Neural progenitor cell (in vitro differentiated cells): ENCODE measurements around the gene PILRA. TPM values are rescaled to one million over a fixed set of nuclear protein-coding genes. Genes with fewer than 3 reads are reported as not detected.
"Not testable (repeated sequence)": the region's sequence is repeated elsewhere in the genome, so short reads cannot be mapped to it uniquely, and the experiment has no call there.

Source experiments
- DNase-seq: peaks from one replicate; pipeline ENCODE4 v3.0.0-alpha.2; 2016; ENCODE audit warnings: low spot score
- H2AFZ ChIP-seq: fragments of 200-600 bp; sonication (generic); replicated peaks from 2 replicates; pipeline ENCODE4 v1.6.1; 2016; ENCODE audit warnings: antibody characterized with exemption
- H3F3A ChIP-seq: fragments of 200-600 bp; sonication (generic); 2 replicates; pipeline ENCODE4 v1.6.1; 2016; ENCODE audit warnings: antibody characterized with exemption, low read depth
- H3K27ac ChIP-seq: fragments of 200-600 bp; sonication (generic); 2 replicates; pipeline ENCODE4 v1.5.1; 2016; ENCODE audit warnings: mild to moderate bottlenecking
- H3K27me3 ChIP-seq: fragments of 200-600 bp; sonication (generic); 2 replicates; pipeline ENCODE4 v1.6.1; 2016; ENCODE audit warnings: mild to moderate bottlenecking, moderate library complexity
- H3K36me3 ChIP-seq: fragments of 200-600 bp; sonication (generic); 2 replicates; pipeline ENCODE4 v1.5.1; 2016
- H3K4me1 ChIP-seq: fragments of 200-600 bp; sonication (generic); 2 replicates; pipeline ENCODE4 v1.6.1; 2016; ENCODE audit warnings: mixed run types
- H3K4me2 ChIP-seq: fragments of 200-600 bp; sonication (generic); 2 replicates; pipeline ENCODE4 v1.6.1; 2016
- H3K4me3 ChIP-seq: fragments of 200-600 bp; sonication (generic); 2 replicates; pipeline ENCODE4 v1.5.1; 2016
- H3K79me2 ChIP-seq: fragments of 200-600 bp; sonication (generic); 2 replicates; pipeline ENCODE4 v1.6.1; 2016; ENCODE audit warnings: low read depth
- H3K9ac ChIP-seq: fragments of 200-600 bp; sonication (generic); 2 replicates; pipeline ENCODE4 v1.6.1; 2016
- H3K9me3 ChIP-seq: fragments of 200-600 bp; sonication (generic); 2 replicates; pipeline ENCODE4 v1.5.1; 2016; ENCODE audit warnings: low read depth
- H4K20me1 ChIP-seq: fragments of 200-600 bp; sonication (generic); 2 replicates; pipeline ENCODE4 v1.6.1; 2016; ENCODE audit warnings: low read depth
- H3K27ac Mint-ChIP-seq: 3 replicates; pipeline ENCODE4 v1.8.0; 2021; ENCODE audit warnings: mixed read lengths
- H3K27me3 Mint-ChIP-seq: 2 replicates; pipeline ENCODE4 v1.8.0; 2022; ENCODE audit warnings: low read depth, mild to moderate bottlenecking, inconsistent platforms, moderate library complexity, mixed read lengths; ENCODE audit not compliant: insufficient read depth
- H3K36me3 Mint-ChIP-seq: 3 replicates; pipeline ENCODE4 v1.8.0; 2021; ENCODE audit warnings: mixed read lengths
- H3K4me1 Mint-ChIP-seq: 3 replicates; pipeline ENCODE4 v1.8.0; 2021; ENCODE audit warnings: mixed read lengths
- H3K4me3 Mint-ChIP-seq: 3 replicates; pipeline ENCODE4 v1.8.0; 2021; ENCODE audit warnings: mild to moderate bottlenecking, moderate library complexity, mixed read lengths
- H3K9me3 Mint-ChIP-seq: 3 replicates; pipeline ENCODE4 v1.8.0; 2020; ENCODE audit warnings: mixed read lengths
- CTCF ChIP-seq: fragments of 200-600 bp; sonication (generic); IDR thresholded peaks from 2 replicates; pipeline ENCODE4 v1.5.1; 2017; ENCODE audit warnings: antibody characterized with exemption, mild to moderate bottlenecking
- EZH2 ChIP-seq: fragments of 200-600 bp; sonication (generic); IDR thresholded peaks from 2 replicates; pipeline ENCODE4 v1.6.1; 2017; ENCODE audit warnings: antibody characterized with exemption, mild to moderate bottlenecking, moderate library complexity
- EZH2phosphoT487 ChIP-seq: fragments of 200-600 bp; sonication (generic); IDR thresholded peaks from 2 replicates; pipeline ENCODE4 v1.6.1; 2017; ENCODE audit warnings: antibody characterized with exemption
- total RNA-seq: library from RNA; depleted of rRNA; stranded (reverse); fragments of >200 nt; gene quantifications from 2 replicates; pipeline ENCODE4 v1.2.3, GENCODE V29; 2015; ENCODE audit warnings: low replicate concordance

PILRA gene
- total RNA-seq, 1 donor from 2014 or later = 6.7 TPM

DNA sequence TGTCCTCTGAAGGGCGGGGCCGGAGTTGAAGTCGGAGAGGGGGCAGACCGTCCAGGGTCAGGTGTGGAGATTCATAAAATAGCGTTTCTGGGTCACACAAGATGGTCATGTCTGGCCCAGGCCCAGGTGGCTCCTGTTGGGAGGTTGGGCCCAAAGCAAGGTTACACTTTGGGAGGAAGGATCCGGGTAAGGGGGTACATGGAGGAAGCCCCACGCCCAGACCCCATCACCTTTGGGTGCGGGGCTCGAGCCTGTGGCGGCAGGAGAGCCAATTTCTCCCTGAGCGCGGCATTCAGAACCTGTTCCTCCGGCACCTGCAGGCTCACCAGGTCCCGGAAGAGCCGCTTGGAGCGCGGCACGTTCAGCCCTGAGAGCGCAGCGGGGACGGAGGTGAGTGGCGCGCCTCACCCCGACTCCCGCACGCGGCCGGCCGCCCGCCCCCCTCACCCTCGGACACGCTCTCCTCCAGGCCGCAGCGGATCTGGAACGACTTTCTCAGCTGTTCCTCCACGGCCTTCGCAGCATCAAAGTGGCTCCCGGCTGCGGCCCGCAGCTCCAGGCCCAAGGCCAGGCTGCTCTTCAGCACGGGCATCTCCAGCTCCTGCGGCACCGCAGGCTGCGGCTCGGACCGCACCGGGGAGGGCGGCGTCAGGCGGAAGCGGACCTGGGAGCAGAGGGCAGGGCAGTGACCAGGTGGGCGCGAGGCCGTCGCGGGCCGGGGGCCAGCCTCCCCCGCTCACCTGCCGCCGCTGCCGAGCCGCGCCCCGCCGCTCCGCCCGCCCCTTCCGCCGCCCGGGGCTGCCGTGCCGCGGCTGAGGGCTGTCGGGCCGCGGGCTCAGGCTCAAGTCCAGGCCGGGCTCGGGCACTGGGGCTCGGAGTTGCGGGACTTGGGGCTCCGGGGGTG is 62.4 kb downstream of the PILRA start:
- peak; percentile 63 for DNase-seq
- H3K4me1 ChIP-seq = peaks cover 30% of the 10 kb centered on the region
- peaks cover 28% of the 10 kb centered on the region for H3K36me3 Mint-ChIP-seq

DNA sequence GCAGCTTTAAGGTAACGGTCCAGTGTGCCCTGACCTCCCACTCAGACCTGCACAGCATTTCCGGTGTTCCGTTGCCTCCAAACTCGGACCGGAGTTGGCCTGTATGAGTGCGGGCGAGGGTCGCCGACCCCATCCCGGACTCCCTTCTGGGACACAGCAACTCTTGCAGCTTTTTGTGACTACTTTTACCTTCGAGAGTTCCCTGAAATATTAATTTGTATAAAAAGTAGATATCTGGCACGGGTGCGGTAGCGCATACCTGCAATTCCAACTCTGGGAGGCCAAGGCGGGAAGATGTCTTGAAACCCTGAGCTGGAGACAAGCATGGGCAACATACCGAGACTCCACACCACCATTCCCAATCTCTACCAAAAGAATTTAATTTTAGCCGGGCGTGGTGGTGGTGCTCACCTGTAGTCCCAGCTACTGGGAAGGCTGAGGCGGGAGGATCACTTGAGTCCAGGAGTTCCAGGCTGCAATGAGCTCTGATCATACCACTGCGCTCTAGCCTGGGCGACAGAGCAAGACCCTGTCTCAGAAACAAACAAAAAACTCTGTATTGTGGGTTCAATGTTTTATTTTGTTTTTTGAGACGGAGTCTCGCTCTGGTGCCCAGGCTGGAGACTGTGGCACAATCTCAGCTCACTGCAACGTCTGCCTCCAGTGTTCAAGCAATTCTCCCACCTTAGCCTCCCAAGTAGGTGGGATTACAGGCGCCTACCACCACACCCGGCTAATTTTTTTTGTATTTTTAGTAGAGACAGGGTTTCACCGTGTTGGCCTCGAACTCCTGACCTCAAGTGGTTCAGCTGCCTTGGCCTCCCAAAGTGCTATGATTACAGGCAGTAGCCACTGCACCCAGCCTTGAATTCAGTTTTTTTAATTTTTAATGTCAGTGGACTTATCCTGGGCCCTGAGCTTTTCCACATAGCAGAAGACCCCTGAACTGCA is 64.1 kb downstream of the PILRA start:
- H3K27me3 Mint-ChIP-seq = peaks cover 2% of the 10 kb centered on the region
- H2AFZ ChIP-seq = no peak overlapping the region
- H3K9ac ChIP-seq = no peak overlapping the region
- no peaks in the 10 kb centered on the region for H3K9me3 ChIP-seq
- peaks cover 12% of the 10 kb centered on the region for H3K4me1 ChIP-seq
- TF ChIP-seq EZH2 = no peak
- no peak for TF ChIP-seq CTCF
- no peak for TF ChIP-seq EZH2phosphoT487
- no peak overlapping the region for H3K4me3 ChIP-seq
- peaks cover 34% of the 10 kb centered on the region for H3K79me2 ChIP-seq
- H3K27ac Mint-ChIP-seq = peak overlapping the region; percentile 7
- H4K20me1 ChIP-seq = peaks cover 32% of the 10 kb centered on the region
- no peak overlapping the region for H3K27ac ChIP-seq
- no peak overlapping the region for H3K4me2 ChIP-seq
- no peaks in the 10 kb centered on the region for H3K27me3 ChIP-seq
- peaks cover 30% of the 10 kb centered on the region for H3K4me1 Mint-ChIP-seq
- H3K4me3 Mint-ChIP-seq = peak overlapping the region; percentile 42
- H3K36me3 ChIP-seq = no peaks in the 10 kb centered on the region
- H3K9me3 Mint-ChIP-seq = no peaks in the 10 kb centered on the region
- H3K36me3 Mint-ChIP-seq = peaks cover 23% of the 10 kb centered on the region
- no peak for DNase-seq
- peaks cover 47% of the 10 kb centered on the region for H3F3A ChIP-seq

More for the DNA sequence above, 62.4 kb downstream of the PILRA start:
- no peaks in the 10 kb centered on the region for H3K36me3 ChIP-seq
- H3K27ac Mint-ChIP-seq = peak overlapping the region; percentile 46
- H3K27ac ChIP-seq = peak overlapping the region; percentile 83
- H4K20me1 ChIP-seq = peaks cover 50% of the 10 kb centered on the region
- no peak overlapping the region for H2AFZ ChIP-seq
- peak overlapping the region; percentile 57 for H3K9ac ChIP-seq
- no peaks in the 10 kb centered on the region for H3K9me3 Mint-ChIP-seq
- peaks cover 41% of the 10 kb centered on the region for H3K4me1 Mint-ChIP-seq
- H3K27me3 ChIP-seq = no peaks in the 10 kb centered on the region
- peaks cover 63% of the 10 kb centered on the region for H3F3A ChIP-seq
- H3K4me3 ChIP-seq = peak overlapping the region; percentile 81
- H3K9me3 ChIP-seq = no peaks in the 10 kb centered on the region
- TF ChIP-seq EZH2 (no peak), CTCF (no peak), EZH2phosphoT487 (no peak)
- peak overlapping the region; percentile 85 for H3K4me2 ChIP-seq
- peaks cover 52% of the 10 kb centered on the region for H3K79me2 ChIP-seq
- H3K4me3 Mint-ChIP-seq = peak overlapping the region; percentile 95
- peaks cover 6% of the 10 kb centered on the region for H3K27me3 Mint-ChIP-seq

GRCh38 chr7:100438172-100438571 is 64.9 kb downstream of the PILRA start:
- Histone ChIP-seq H3K27me3 (no peaks in the 10 kb centered on the region), H4K20me1 (peaks cover 27% of the 10 kb centered on the region), H3K27ac (no peak overlapping the region), H3K4me1 (peaks cover 11% of the 10 kb centered on the region), H3K4me3 (no peak overlapping the region), H3K79me2 (peaks cover 27% of the 10 kb centered on the region), H3K9me3 (no peaks in the 10 kb centered on the region), H3K36me3 (no peaks in the 10 kb centered on the region), H3K4me2 (no peak overlapping the region), H3K9ac (no peak overlapping the region), H2AFZ (no peak overlapping the region), H3F3A (peaks cover 40% of the 10 kb centered on the region)
- Mint-ChIP-seq H3K27ac (no peak overlapping the region), H3K4me3 (no peak overlapping the region), H3K36me3 (peaks cover 17% of the 10 kb centered on the region), H3K27me3 (peaks cover 2% of the 10 kb centered on the region), H3K9me3 (no peaks in the 10 kb centered on the region), H3K4me1 (peaks cover 23% of the 10 kb centered on the region)
- no peak for DNase-seq
- TF ChIP-seq EZH2 = no peak
- no peak for TF ChIP-seq EZH2phosphoT487
- TF ChIP-seq CTCF = no peak

GRCh38 chr7:100438731-100439130 is 65.4 kb downstream of the PILRA start:
- Histone ChIP-seq H4K20me1 (peaks cover 21% of the 10 kb centered on the region), H3F3A (peaks cover 35% of the 10 kb centered on the region), H3K79me2 (peaks cover 21% of the 10 kb centered on the region), H3K4me1 (peaks cover 11% of the 10 kb centered on the region)
- H3K36me3 ChIP-seq, H3K27ac Mint-ChIP-seq, H3K4me3 Mint-ChIP-seq, H3K4me3 ChIP-seq, H3K27me3 ChIP-seq, H3K9ac ChIP-seq, H3K9me3 ChIP-seq, H3K27ac ChIP-seq, H3K9me3 Mint-ChIP-seq, H3K27me3 Mint-ChIP-seq, H3K4me2 ChIP-seq, DNase-seq, H2AFZ ChIP-seq: not testable (repeated sequence)
- peaks cover 13% of the 10 kb centered on the region for H3K36me3 Mint-ChIP-seq
- peaks cover 23% of the 10 kb centered on the region for H3K4me1 Mint-ChIP-seq

DNA sequence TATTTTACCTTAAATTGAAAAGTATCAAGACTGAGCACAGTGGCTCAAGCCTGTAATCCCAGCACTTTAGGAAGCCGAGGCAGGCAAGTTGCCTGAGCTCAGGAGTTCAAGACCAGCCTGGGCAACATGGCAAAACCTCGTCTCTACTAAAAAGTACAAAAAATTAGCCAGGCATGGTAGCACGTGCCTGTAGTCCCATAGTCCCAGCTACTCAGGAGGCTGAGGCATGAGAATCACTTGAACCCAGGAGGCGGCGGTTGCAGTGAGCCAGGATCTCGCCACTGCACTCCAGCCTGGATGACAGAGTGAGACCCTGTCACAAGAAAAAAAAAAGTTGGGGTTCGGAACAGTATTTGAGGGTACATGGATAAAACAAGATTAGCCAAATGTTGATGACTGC is 66.0 kb downstream of the PILRA start:
- not testable (repeated sequence) for H3K4me2 ChIP-seq

More for the DNA sequence above, 66.0 kb downstream of the PILRA start:
- Histone ChIP-seq H3F3A (peaks cover 30% of the 10 kb centered on the region), H3K4me1 (peaks cover 11% of the 10 kb centered on the region), H3K79me2 (peaks cover 16% of the 10 kb centered on the region), H4K20me1 (peaks cover 16% of the 10 kb centered on the region)
- not testable (repeated sequence) for H3K4me3 Mint-ChIP-seq, H3K9ac ChIP-seq, H3K9me3 Mint-ChIP-seq, DNase-seq, H3K27me3 ChIP-seq, H3K36me3 Mint-ChIP-seq, H3K27me3 Mint-ChIP-seq, H2AFZ ChIP-seq, H3K9me3 ChIP-seq, H3K27ac ChIP-seq, H3K4me3 ChIP-seq, H3K27ac Mint-ChIP-seq, H3K36me3 ChIP-seq
- peaks cover 23% of the 10 kb centered on the region for H3K4me1 Mint-ChIP-seq
